NCI-H748 (cell line): ENCODE data around the gene MLC1.
"Not testable (repeated sequence)": the region's sequence is repeated elsewhere in the genome, so short reads cannot be mapped to it uniquely, and the experiment has no call there.

ENCODE experiments used
- DNase-seq: peaks from one replicate; lab custom pipeline; 2025; ENCODE audit not compliant: unreplicated experiment; lab: John Stamatoyannopoulos, UW

The MLC1 gene

GRCh38 chr22:50104141-50104544, 18.9 kb upstream of the MLC1 start:
- peak; percentile 52 for DNase-seq

- peak; percentile 33 for DNase-seq
Measured at GRCh38 chr22:50102946-50103345, 17.7 kb upstream of the MLC1 start.

GRCh38 chr22:50101870-50102565, 16.8 kb upstream of the MLC1 start:
- peak; percentile 30 for DNase-seq

GRCh38 chr22:50098052-50098451, 12.8 kb upstream of the MLC1 start:
- DNase-seq: no peak

- DNase-seq: no peak
Measured at GRCh38 chr22:50092342-50092741, 7.1 kb upstream of the MLC1 start.

GRCh38 chr22:50091092-50091768, 6.0 kb upstream of the MLC1 start:
- DNase-seq: no peak

GRCh38 chr22:50090412-50090714, 5.1 kb upstream of the MLC1 start:
- DNase-seq: no peak

- no peak for DNase-seq
Measured at GRCh38 chr22:50089682-50090411, 4.6 kb upstream of the MLC1 start, which contains the start of gene MOV10L1. MOV10L1 (plus strand) TSS chr22:50090006; CDS start chr22:50090089, 83 bp downstream.

GRCh38 chr22:50089231-50089630, 4.0 kb upstream of the MLC1 start:
- DNase-seq: no peak

- DNase-seq: no peak
Measured at GRCh38 chr22:50088096-50088495, 2.9 kb upstream of the MLC1 start.

- DNase-seq: no peak
Measured at GRCh38 chr22:50087646-50088045, 2.4 kb upstream of the MLC1 start.

- not testable (repeated sequence) for DNase-seq
Measured at GRCh38 chr22:50086975-50087374, 1.7 kb upstream of the MLC1 start.

- no peak for DNase-seq
Measured at GRCh38 chr22:50086526-50086925, 1.3 kb upstream of the MLC1 start.

GRCh38 chr22:50084614-50085021, 608 bp downstream of the MLC1 start:
- no peak for DNase-seq

- DNase-seq: no peak
Measured at GRCh38 chr22:50084080-50084477, 1.1 kb downstream of the MLC1 start.

GRCh38 chr22:50083462-50084079, 1.7 kb downstream of the MLC1 start:
- no peak for DNase-seq

- no peak for DNase-seq
Measured at GRCh38 chr22:50082961-50083461, 2.2 kb downstream of the MLC1 start.

- DNase-seq: no peak
Measured at GRCh38 chr22:50082197-50082715, 3.0 kb downstream of the MLC1 start.

- DNase-seq: no peak
Measured at GRCh38 chr22:50081426-50082196, 3.6 kb downstream of the MLC1 start.

GRCh38 chr22:50080077-50080465, 5.2 kb downstream of the MLC1 start:
- DNase-seq: no peak

GRCh38 chr22:50078761-50079160, 6.5 kb downstream of the MLC1 start:
- DNase-seq: no peak
